ENCODE data around the gene TRIO.

TRIO gene

GRCh38 chr5:14242447-14242846 lies 99.3 kb downstream of the TRIO start:
- H4K12ac ChIP-seq (ENCODE audit: low read depth, low read length), result no peak overlapping the region
- no peaks in the 10 kb centered on the region for H3K79me1 ChIP-seq (ENCODE audit: low read length)
- DNase-seq, result no peak
- H3K4ac ChIP-seq (ENCODE audit: low read depth, low read length), result peak overlapping the region; percentile 94
- H4K91ac ChIP-seq (ENCODE audit: low read depth, low read length), result no peak overlapping the region
- no peak overlapping the region for H2AFZ ChIP-seq (ENCODE audit: insufficient read depth, low read length, poor library complexity)
- H4K8ac ChIP-seq (ENCODE audit: low read depth, low read length), result no peak overlapping the region
- no peak overlapping the region for H2BK12ac ChIP-seq (ENCODE audit: low read length)
- H3K36me3 ChIP-seq (ENCODE audit: control insufficient read depth in 1 of 2, insufficient read depth in 2 of 2, low read length in 2 of 2), result peaks cover 0 to 3% of the 10 kb centered on the region in 2 experiments
- no peak overlapping the region for H3K14ac ChIP-seq (ENCODE audit: low read length)
- no peak overlapping the region for H3K18ac ChIP-seq (ENCODE audit: low read length)
- no peak overlapping the region for H2BK5ac ChIP-seq (ENCODE audit: low read depth, low read length, poor library complexity)
- no peak overlapping the region for H3K27ac ChIP-seq (ENCODE audit: low read depth, low read length)
- H3K9me3 ChIP-seq (ENCODE audit: insufficient read depth, low read depth, low read length), result no peaks in the 10 kb centered on the region
- peaks cover 12 to 13% of the 10 kb centered on the region in 2 experiments for H3K4me1 ChIP-seq (ENCODE audit: control insufficient read depth in 1 of 2, insufficient read depth in 2 of 2, low read length in 2 of 2)
- no peak overlapping the region for H2AK5ac ChIP-seq (ENCODE audit: low read length)
- H3K4me2 ChIP-seq (ENCODE audit: low read length), result no peak overlapping the region
- no peak overlapping the region for H3K23ac ChIP-seq (ENCODE audit: low read length)
- H3K9ac ChIP-seq (ENCODE audit: low read length), result no peak overlapping the region
- peaks cover 16% of the 10 kb centered on the region for H3K79me2 ChIP-seq (ENCODE audit: control insufficient read depth, insufficient read depth, low read length, poor library complexity)
- WGBS (ENCODE audit: extremely low coverage, insufficient coverage, insufficient read length), result no CpG with 5 or more reads among the region's 6 CpGs
- no peak overlapping the region for H3K4me3 ChIP-seq (ENCODE audit: low read depth, low read length)
- H2BK120ac ChIP-seq (ENCODE audit: insufficient read depth, low read length, poor library complexity), result no peak overlapping the region
- H3K27me3 ChIP-seq (ENCODE audit: insufficient read depth, low read length), result no peaks in the 10 kb centered on the region

- Histone ChIP-seq H4K91ac (ENCODE audit: low read depth, low read length) (no peak overlapping the region), H2BK12ac (ENCODE audit: low read length) (no peak overlapping the region), H3K4me2 (ENCODE audit: low read length) (no peak overlapping the region), H3K9ac (ENCODE audit: low read length) (no peak overlapping the region), H3K18ac (ENCODE audit: low read length) (peak overlapping the region; percentile 70), H3K14ac (ENCODE audit: low read length) (no peak overlapping the region), H3K4me3 (ENCODE audit: low read depth, low read length) (no peak overlapping the region), H3K4me1 (ENCODE audit: control insufficient read depth in 1 of 2, insufficient read depth in 2 of 2, low read length in 2 of 2) (peaks cover 12 to 13% of the 10 kb centered on the region in 2 experiments), H3K79me2 (ENCODE audit: control insufficient read depth, insufficient read depth, low read length, poor library complexity) (peaks cover 16% of the 10 kb centered on the region), H4K12ac (ENCODE audit: low read depth, low read length) (no peak overlapping the region), H3K79me1 (ENCODE audit: low read length) (no peaks in the 10 kb centered on the region), H3K9me3 (ENCODE audit: insufficient read depth, low read depth, low read length) (no peaks in the 10 kb centered on the region), H3K27me3 (ENCODE audit: insufficient read depth, low read length) (no peaks in the 10 kb centered on the region), H2BK5ac (ENCODE audit: low read depth, low read length, poor library complexity) (no peak overlapping the region), H2AK5ac (ENCODE audit: low read length) (no peak overlapping the region), H3K36me3 (ENCODE audit: control insufficient read depth in 1 of 2, insufficient read depth in 2 of 2, low read length in 2 of 2) (peaks cover 0 to 3% of the 10 kb centered on the region in 2 experiments), H3K27ac (ENCODE audit: low read depth, low read length) (no peak overlapping the region), H2AFZ (ENCODE audit: insufficient read depth, low read length, poor library complexity) (no peak overlapping the region), H3K23ac (ENCODE audit: low read length) (no peak overlapping the region), H4K8ac (ENCODE audit: low read depth, low read length) (no peak overlapping the region), H3K4ac (ENCODE audit: low read depth, low read length) (peak overlapping the region; percentile 94), H2BK120ac (ENCODE audit: insufficient read depth, low read length, poor library complexity) (no peak overlapping the region)
- DNase-seq, result no peak
- WGBS (ENCODE audit: extremely low coverage, insufficient coverage, insufficient read length), result no CpG with 5 or more reads among the region's 7 CpGs
Observed at GRCh38 chr5:14242871-14243383, 99.8 kb downstream of the TRIO start.

GRCh38 chr5:14243766-14244165 lies 100.6 kb downstream of the TRIO start:
- Histone ChIP-seq H2BK5ac (ENCODE audit: low read depth, low read length, poor library complexity) (no peak overlapping the region), H4K91ac (ENCODE audit: low read depth, low read length) (no peak overlapping the region), H3K79me2 (ENCODE audit: control insufficient read depth, insufficient read depth, low read length, poor library complexity) (peaks cover 20% of the 10 kb centered on the region), H2AK5ac (ENCODE audit: low read length) (no peak overlapping the region), H4K12ac (ENCODE audit: low read depth, low read length) (no peak overlapping the region), H3K79me1 (ENCODE audit: low read length) (no peaks in the 10 kb centered on the region), H3K4me1 (ENCODE audit: control insufficient read depth in 1 of 2, insufficient read depth in 2 of 2, low read length in 2 of 2) (peaks cover 12 to 13% of the 10 kb centered on the region in 2 experiments), H3K18ac (ENCODE audit: low read length) (no peak overlapping the region), H3K9ac (ENCODE audit: low read length) (no peak overlapping the region), H3K27me3 (ENCODE audit: insufficient read depth, low read length) (no peaks in the 10 kb centered on the region), H3K36me3 (ENCODE audit: control insufficient read depth in 1 of 2, insufficient read depth in 2 of 2, low read length in 2 of 2) (peaks cover 0 to 3% of the 10 kb centered on the region in 2 experiments), H2BK120ac (ENCODE audit: insufficient read depth, low read length, poor library complexity) (no peak overlapping the region), H2BK12ac (ENCODE audit: low read length) (no peak overlapping the region), H4K8ac (ENCODE audit: low read depth, low read length) (no peak overlapping the region), H3K9me3 (ENCODE audit: insufficient read depth, low read depth, low read length) (no peaks in the 10 kb centered on the region), H2AFZ (ENCODE audit: insufficient read depth, low read length, poor library complexity) (no peak overlapping the region), H3K4me3 (ENCODE audit: low read depth, low read length) (no peak overlapping the region), H3K23ac (ENCODE audit: low read length) (no peak overlapping the region), H3K4me2 (ENCODE audit: low read length) (no peak overlapping the region), H3K27ac (ENCODE audit: low read depth, low read length) (no peak overlapping the region), H3K14ac (ENCODE audit: low read length) (no peak overlapping the region), H3K4ac (ENCODE audit: low read depth, low read length) (peak overlapping the region; percentile 96)
- no CpG with 5 or more reads among the region's 5 CpGs for WGBS (ENCODE audit: extremely low coverage, insufficient coverage, insufficient read length)
- DNase-seq, result no peak

- no CpG with 5 or more reads among the region's 6 CpGs for WGBS (ENCODE audit: extremely low coverage, insufficient coverage, insufficient read length)
- Histone ChIP-seq H4K12ac (ENCODE audit: low read depth, low read length) (no peak overlapping the region), H3K18ac (ENCODE audit: low read length) (peak overlapping the region; percentile 76), H2BK120ac (ENCODE audit: insufficient read depth, low read length, poor library complexity) (no peak overlapping the region), H2AK5ac (ENCODE audit: low read length) (no peak overlapping the region), H3K4me2 (ENCODE audit: low read length) (no peak overlapping the region), H4K8ac (ENCODE audit: low read depth, low read length) (no peak overlapping the region), H3K36me3 (ENCODE audit: control insufficient read depth in 1 of 2, insufficient read depth in 2 of 2, low read length in 2 of 2) (peaks cover 0 to 3% of the 10 kb centered on the region in 2 experiments), H4K91ac (ENCODE audit: low read depth, low read length) (no peak overlapping the region), H3K4ac (ENCODE audit: low read depth, low read length) (peak overlapping the region; percentile 38), H3K9ac (ENCODE audit: low read length) (no peak overlapping the region), H3K4me3 (ENCODE audit: low read depth, low read length) (no peak overlapping the region), H3K27me3 (ENCODE audit: insufficient read depth, low read length) (no peaks in the 10 kb centered on the region), H3K79me1 (ENCODE audit: low read length) (no peaks in the 10 kb centered on the region), H3K79me2 (ENCODE audit: control insufficient read depth, insufficient read depth, low read length, poor library complexity) (peaks cover 23% of the 10 kb centered on the region), H3K27ac (ENCODE audit: low read depth, low read length) (no peak overlapping the region), H2AFZ (ENCODE audit: insufficient read depth, low read length, poor library complexity) (no peak overlapping the region), H2BK12ac (ENCODE audit: low read length) (no peak overlapping the region), H2BK5ac (ENCODE audit: low read depth, low read length, poor library complexity) (no peak overlapping the region), H3K23ac (ENCODE audit: low read length) (no peak overlapping the region), H3K9me3 (ENCODE audit: insufficient read depth, low read depth, low read length) (no peaks in the 10 kb centered on the region), H3K4me1 (ENCODE audit: control insufficient read depth in 1 of 2, insufficient read depth in 2 of 2, low read length in 2 of 2) (peaks cover 11 to 13% of the 10 kb centered on the region in 2 experiments), H3K14ac (ENCODE audit: low read length) (no peak overlapping the region)
- DNase-seq, result peak in 1 of 2 donors; percentile 28
Observed at GRCh38 chr5:14244721-14245120, 101.6 kb downstream of the TRIO start.

Data from trophoblast cell (in vitro differentiated cells and primary cell).